Naive B cell (primary cell): ENCODE results near the gene MME. TPM values are rescaled to one million over a fixed set of nuclear protein-coding genes. Genes with fewer than 3 reads are reported as not detected.
"Not testable (repeated sequence)": the region's sequence is repeated elsewhere in the genome, so short reads cannot be mapped to it uniquely, and the experiment has no call there.

Source experiments
- ATAC-seq, 2 donors: fragments of 150-1000 bp; cut with Tn5 transposase; 2 replicates each; pipeline ENCODE4 v1.10.0; 2021; ENCODE audit warnings: low read depth in 2 of 2, mild to moderate bottlenecking in 2 of 2, moderate library complexity in 2 of 2
- DNase-seq: peaks from one replicate; pipeline ENCODE4 v3.0.0; 2022
- H3K27ac Mint-ChIP-seq, 6 donors: one replicate each; pipeline ENCODE4 v1.8.0; 2020 to 2022; ENCODE audit warnings: mild to moderate bottlenecking in 6 of 6, mixed read lengths in 6 of 6, moderate library complexity in 5 of 6, inconsistent platforms in 2 of 6
- H3K27me3 Mint-ChIP-seq, 3 donors: one replicate each; pipeline ENCODE4 v1.8.0; 2021 to 2022; ENCODE audit warnings: mixed read lengths in 3 of 3, mild to moderate bottlenecking in 1 of 3
- H3K36me3 Mint-ChIP-seq, 2 donors: one replicate each; pipeline ENCODE4 v1.8.0; 2020 to 2022; ENCODE audit warnings: mixed read lengths in 2 of 2, inconsistent platforms in 1 of 2, mild to moderate bottlenecking in 1 of 2
- H3K4me1 Mint-ChIP-seq, 3 donors: one replicate each; pipeline ENCODE4 v1.8.0; 2020 to 2022; ENCODE audit warnings: mixed read lengths in 3 of 3, inconsistent platforms in 1 of 3, mild to moderate bottlenecking in 1 of 3, moderate library complexity in 1 of 3
- H3K4me3 Mint-ChIP-seq, 8 donors: one replicate each; pipeline ENCODE4 v1.8.0; 2020 to 2022; ENCODE audit warnings: mild to moderate bottlenecking in 8 of 8, mixed read lengths in 8 of 8, moderate library complexity in 8 of 8, inconsistent platforms in 2 of 8
- H3K9me3 Mint-ChIP-seq, 7 donors: one replicate each; pipeline ENCODE4 v1.8.0; 2020 to 2022; ENCODE audit warnings: mixed read lengths in 7 of 7, mild to moderate bottlenecking in 5 of 7, inconsistent platforms in 2 of 7, moderate library complexity in 1 of 7
- polyA plus RNA-seq, 6 donors: library from polyadenylated mRNA; unstranded; fragments of 300-500 nt; fragmentation: Illumina TruSeq; gene quantifications; one replicate each; pipeline ENCODE4 v1.2.3, GENCODE V29; 2021; ENCODE audit warnings: low read depth in 6 of 6

The MME gene
- polyA plus RNA-seq, 6 donors from 2014 or later: 4.1 to 11.9 (median 5.8) TPM

DNA sequence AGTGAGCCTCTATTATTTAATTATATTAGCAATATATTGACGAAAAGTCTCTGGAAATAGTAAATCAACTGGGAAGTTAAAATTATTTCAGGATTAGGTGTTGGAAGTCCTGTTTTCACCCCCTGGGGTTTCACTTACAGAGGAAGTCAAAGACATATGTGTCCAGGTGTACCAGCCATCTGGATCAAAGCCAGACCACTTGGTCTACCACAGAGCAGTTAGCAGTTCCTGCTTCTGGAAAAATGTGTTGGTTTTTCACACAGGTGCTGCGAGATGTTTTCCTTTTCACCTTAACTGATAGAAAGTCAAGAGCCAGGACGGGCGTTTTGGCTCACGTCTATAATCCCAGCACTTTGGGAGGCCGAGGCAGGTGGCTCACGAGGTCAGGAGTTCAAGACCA is 13.1 kb downstream of the MME start:
- H3K36me3 Mint-ChIP-seq: no peaks in the 10 kb centered on the region

DNA sequence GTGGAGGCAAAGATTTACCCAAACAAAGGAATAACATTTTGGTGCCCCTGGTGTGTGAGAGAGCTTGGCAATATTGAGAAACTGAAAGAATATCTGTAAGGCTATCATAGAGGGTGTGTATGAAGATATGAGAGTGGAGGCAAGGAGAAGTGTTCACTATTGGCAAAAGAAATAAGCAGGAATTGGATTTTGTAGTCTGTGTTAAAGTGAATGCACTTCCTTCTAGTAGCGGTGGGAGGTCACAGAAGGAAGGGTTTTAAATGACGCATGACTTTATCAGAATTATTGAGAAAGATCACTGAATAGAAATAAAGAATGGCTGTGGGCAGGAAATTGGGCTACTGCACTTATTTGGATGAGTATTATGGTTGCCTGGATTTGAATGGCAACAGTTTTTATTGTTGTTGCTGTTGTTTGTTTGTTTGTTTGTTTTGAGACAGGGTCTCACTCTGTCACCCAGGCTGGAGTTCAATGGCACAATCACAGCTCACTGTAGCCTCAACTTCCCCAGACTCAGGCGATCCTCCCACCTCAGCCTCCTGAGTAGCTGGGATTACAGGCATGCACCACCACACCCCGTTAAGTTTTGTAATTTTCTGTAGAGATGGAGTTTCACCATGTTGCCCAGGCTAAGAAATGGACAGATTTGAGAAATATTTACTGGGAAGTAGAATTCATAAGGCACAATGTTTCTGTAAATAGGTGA is 16.3 kb downstream of the MME start:
- H3K4me3 Mint-ChIP-seq: no peak overlapping the region
- peak in 1 of 2 donors; percentile 23 for ATAC-seq
- peaks cover 0 to 12% (median 7%) of the 10 kb centered on the region in 7 donors for H3K9me3 Mint-ChIP-seq

More for the DNA sequence above, 13.1 kb downstream of the MME start:
- Mint-ChIP-seq H3K27ac (peak overlapping the region in 3 of 6 donors; percentile 49), H3K27me3 (no peaks in the 10 kb centered on the region), H3K4me3 (peak overlapping the region in 2 of 8 donors; percentile 18 to 25), H3K4me1 (peaks cover 4 to 13% (median 13%) of the 10 kb centered on the region in 3 donors), H3K9me3 (peaks cover 0 to 3% (median 0%) of the 10 kb centered on the region in 7 donors)
- ATAC-seq (peak in 1 of 2 donors; percentile 35), DNase-seq (no peak)

DNA sequence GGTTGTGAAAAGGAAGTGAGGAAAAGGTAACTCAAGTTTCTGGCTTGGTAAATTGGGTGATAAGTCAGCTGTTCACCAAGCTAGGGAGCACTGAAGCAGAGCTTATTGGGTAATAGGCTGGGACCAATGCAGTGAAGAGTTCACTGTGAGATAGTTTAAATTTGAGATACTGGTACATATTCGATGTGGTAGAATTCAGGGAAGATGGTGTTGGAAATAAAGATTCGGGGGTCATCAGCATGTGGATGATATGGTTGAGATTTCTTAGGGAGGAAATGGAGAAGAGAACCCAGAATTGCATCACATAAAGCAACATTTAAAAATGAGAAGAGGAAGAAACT is 16.9 kb downstream of the MME start:
- DNase-seq (no peak), ATAC-seq (peak; percentile 21 to 52)
- Mint-ChIP-seq H3K36me3 (no peaks in the 10 kb centered on the region), H3K4me3 (no peak overlapping the region), H3K27ac (no peak overlapping the region), H3K9me3 (peaks cover 0 to 12% (median 9%) of the 10 kb centered on the region in 7 donors), H3K4me1 (peaks cover 8 to 13% (median 13%) of the 10 kb centered on the region in 3 donors), H3K27me3 (no peaks in the 10 kb centered on the region)

More for the DNA sequence above, 16.3 kb downstream of the MME start:
- Mint-ChIP-seq H3K27ac (no peak overlapping the region), H3K36me3 (no peaks in the 10 kb centered on the region), H3K27me3 (no peaks in the 10 kb centered on the region), H3K4me1 (peaks cover 5 to 13% (median 13%) of the 10 kb centered on the region in 3 donors)
- no peak for DNase-seq

DNA sequence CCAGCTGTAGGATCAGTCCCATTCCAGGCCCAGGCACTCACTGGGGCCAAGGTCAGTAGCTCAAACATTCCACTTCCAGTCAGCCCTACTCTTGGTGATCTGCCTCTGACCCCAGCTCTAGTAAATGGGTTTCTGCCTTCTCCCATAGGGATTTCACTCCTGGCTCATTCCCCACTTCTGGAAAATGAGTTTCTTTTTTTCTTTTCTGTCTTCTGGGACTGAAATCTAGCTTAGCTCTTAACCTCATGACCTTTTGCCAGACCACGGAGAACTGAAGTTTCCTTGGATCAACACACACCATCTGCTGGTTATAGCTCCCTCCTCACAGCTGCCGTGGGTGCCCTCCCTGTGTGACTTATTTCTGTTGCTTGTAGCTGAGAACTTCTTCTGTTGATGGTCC is 21.3 kb downstream of the MME start:
- peaks cover 0 to 12% (median 9%) of the 10 kb centered on the region in 7 donors for H3K9me3 Mint-ChIP-seq
- H3K27ac Mint-ChIP-seq: peak overlapping the region in 1 of 6 donors; percentile 91
- no peaks in the 10 kb centered on the region for H3K36me3 Mint-ChIP-seq
- H3K4me3 Mint-ChIP-seq: no peak overlapping the region
- DNase-seq (no peak), ATAC-seq (no peak)
- peaks cover 0 to 8% (median 0%) of the 10 kb centered on the region in 3 donors for H3K4me1 Mint-ChIP-seq
- no peaks in the 10 kb centered on the region for H3K27me3 Mint-ChIP-seq

DNA sequence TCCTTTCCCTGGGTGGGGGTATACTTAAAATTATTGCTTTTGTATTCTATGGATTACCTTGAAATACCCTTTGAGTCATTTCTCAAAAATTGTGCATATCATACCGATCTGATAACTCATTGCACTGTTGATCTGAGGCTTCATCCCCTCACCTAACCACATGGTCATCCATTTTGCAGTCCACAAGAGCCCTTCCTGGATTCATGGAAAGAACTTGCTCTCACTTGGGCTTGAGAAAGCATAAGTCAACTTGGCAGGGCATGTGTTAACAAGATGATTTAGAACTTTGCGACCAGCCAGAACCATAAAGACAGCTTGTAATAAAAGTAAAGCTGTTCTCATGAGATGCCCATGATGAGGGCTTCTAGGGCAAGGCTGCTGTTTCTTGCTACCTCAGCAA is 22.2 kb downstream of the MME start:
- DNase-seq: no peak
- Mint-ChIP-seq H3K4me1 (peaks cover 0 to 8% (median 0%) of the 10 kb centered on the region in 3 donors), H3K36me3 (no peaks in the 10 kb centered on the region), H3K27ac (no peak overlapping the region), H3K4me3 (no peak overlapping the region), H3K27me3 (no peaks in the 10 kb centered on the region), H3K9me3 (peaks cover 0 to 12% (median 9%) of the 10 kb centered on the region in 7 donors)
- no peak for ATAC-seq

DNA sequence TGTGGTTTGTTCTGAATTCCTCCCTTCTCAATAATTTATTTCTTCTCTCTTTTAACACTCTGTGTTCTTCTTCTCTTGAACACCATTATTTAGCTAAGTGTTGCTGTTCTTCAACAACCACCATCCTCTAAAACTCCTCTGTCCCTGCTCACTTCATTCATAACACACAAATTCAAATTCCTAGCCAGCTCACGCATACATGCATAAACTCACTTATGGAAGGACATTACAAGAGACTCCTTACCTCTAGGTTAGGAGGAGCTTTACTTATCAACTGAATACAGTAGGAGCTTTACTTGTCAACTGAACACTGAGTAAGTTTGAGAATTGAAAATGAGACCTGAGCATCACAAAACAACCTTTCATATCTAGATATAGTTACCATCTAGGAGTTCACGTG is 23.6 kb downstream of the MME start:
- H3K27ac Mint-ChIP-seq: peak overlapping the region in 1 of 6 donors; percentile 3
- no peaks in the 10 kb centered on the region for H3K27me3 Mint-ChIP-seq

DNA sequence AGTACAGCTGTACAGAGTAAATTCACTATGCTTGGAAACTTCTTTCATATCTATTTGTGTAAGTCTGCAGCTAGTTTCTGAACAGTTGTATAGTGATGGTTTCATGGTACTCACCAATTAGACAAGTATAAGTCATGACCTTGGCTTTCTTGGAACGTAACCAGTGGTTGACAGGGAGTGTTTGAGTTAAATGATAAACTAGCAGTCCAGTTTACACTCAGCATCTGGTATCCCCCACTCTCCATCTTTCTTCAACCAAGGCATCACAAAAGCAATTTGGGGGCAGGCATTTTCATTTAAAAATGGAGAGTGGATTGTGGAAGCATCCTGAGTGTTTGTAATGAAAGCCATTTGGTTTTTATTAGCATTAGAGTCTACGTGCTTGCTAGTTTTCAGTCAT is 26.0 kb downstream of the MME start:
- H3K4me3 Mint-ChIP-seq: no peak overlapping the region
- H3K27ac Mint-ChIP-seq: no peak overlapping the region

More for the DNA sequence above, 23.6 kb downstream of the MME start:
- no peak for ATAC-seq
- H3K4me3 Mint-ChIP-seq: no peak overlapping the region
- peaks cover 0 to 8% (median 7%) of the 10 kb centered on the region in 7 donors for H3K9me3 Mint-ChIP-seq
- H3K36me3 Mint-ChIP-seq: no peaks in the 10 kb centered on the region
- peaks cover 0 to 4% (median under 1%) of the 10 kb centered on the region in 3 donors for H3K4me1 Mint-ChIP-seq
- DNase-seq: no peak

DNA sequence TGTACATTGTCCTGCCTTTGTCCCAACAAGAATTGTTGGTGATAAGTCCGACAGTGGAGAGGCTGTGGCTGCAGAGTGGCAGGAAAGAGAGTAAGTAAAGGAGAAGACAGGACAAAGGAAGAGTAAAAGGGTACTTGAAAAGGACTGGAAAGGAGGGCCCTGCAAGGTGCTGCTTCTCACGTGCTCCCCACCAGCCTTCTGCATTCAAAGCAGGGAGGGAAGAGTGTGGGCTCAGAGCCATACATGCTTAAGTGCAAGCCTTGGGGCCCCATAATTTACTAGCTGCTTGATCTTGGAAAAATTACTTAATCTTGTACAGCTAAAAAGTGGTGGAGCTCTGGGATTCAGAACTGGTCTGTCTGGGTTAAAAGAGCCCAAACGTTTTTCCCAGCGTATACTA is 29.9 kb downstream of the MME start:
- Mint-ChIP-seq H3K27ac (peak overlapping the region in 3 of 6 donors; percentile 9 to 95 (median 67)), H3K4me3 (peak overlapping the region in 2 of 8 donors; percentile 30 to 71), H3K4me1 (peaks cover 38 to 50% (median 44%) of the 10 kb centered on the region in 3 donors), H3K9me3 (no peaks in the 10 kb centered on the region), H3K27me3 (no peaks in the 10 kb centered on the region), H3K36me3 (no peaks in the 10 kb centered on the region)
- no peak for ATAC-seq
- no peak for DNase-seq

More for the DNA sequence above, 26.0 kb downstream of the MME start:
- Mint-ChIP-seq H3K36me3 (no peaks in the 10 kb centered on the region), H3K27me3 (no peaks in the 10 kb centered on the region), H3K9me3 (peaks cover 0 to 3% (median 0%) of the 10 kb centered on the region in 7 donors), H3K4me1 (peaks cover 11 to 23% (median 13%) of the 10 kb centered on the region in 3 donors)
- no peak for ATAC-seq
- no peak for DNase-seq

DNA sequence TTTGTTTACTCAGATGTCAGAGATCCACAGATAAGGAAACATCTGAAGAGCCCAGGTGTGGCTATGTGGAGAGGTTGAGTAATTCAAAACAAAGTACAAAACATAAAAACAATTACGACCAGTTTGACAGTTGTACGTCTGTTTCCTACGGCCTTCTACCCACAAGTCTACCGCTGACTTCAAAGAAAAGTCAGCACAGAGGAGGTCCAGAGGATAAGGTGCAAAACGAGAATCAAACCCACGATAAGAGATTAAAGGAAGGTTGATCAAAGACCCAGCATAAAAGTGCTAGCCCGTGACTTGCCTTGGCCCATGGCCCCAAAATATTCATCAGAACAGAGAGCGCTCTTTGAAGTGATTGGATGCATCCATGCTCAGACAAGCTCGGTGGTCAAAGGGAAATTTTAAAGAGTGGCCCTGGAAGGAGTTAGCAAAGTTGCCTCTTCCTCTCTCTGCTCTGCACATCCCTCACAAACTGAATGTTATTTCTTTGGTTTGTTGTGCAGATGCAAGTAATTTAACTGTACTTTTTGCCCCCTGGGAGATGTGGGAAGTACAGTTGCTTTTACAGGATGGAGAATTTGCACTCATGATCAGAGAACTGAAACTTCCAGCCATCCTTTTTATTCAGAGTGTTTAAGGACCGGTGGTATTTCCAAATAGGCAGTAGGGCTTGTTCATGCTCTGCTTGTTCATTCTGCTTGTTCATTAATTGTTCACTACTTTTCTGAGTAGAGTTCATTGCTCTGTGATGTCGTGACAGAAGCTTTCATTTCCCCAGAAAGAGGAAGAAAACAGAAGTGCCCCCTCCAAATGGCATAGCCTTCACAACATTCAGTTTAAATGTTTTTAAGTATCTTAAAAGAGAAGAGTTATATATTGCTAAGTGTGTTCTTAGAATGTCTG is 31.1 kb downstream of the MME start:
- H3K36me3 Mint-ChIP-seq: no peaks in the 10 kb centered on the region
- H3K4me3 Mint-ChIP-seq: peak overlapping the region; percentile 28 to 83 (median 64)
- ATAC-seq (peak; percentile 67 to 69), DNase-seq (peak; percentile 23)
- peaks cover 38 to 50% (median 44%) of the 10 kb centered on the region in 3 donors for H3K4me1 Mint-ChIP-seq
- no peaks in the 10 kb centered on the region for H3K27me3 Mint-ChIP-seq
- no peaks in the 10 kb centered on the region for H3K9me3 Mint-ChIP-seq
- peak overlapping the region; percentile 62 to 93 (median 77) for H3K27ac Mint-ChIP-seq

DNA sequence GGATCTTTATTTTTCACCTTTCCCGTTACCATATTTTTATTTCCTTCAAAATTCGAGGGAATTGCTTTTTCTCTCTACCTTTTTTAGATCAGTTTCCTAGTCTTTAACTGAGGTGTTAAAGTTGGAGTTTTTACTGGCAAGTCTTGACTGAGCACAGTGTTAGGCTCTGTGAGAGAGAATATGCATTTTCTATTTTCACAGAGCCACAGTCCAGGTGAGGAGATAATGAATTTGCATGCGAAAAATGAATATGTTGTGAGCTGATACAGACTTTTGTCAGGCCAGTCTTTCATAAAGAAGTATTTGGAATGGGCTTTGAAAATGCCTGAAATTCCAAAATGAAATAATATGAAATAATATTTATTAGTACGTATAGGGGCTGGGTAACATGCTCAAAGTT is 31.9 kb downstream of the MME start:
- H3K27ac Mint-ChIP-seq: peak overlapping the region; percentile 61 to 93 (median 78)
- ATAC-seq (peak in 1 of 2 donors; percentile 15), DNase-seq (no peak)
- no peaks in the 10 kb centered on the region for H3K27me3 Mint-ChIP-seq
- H3K4me1 Mint-ChIP-seq: peaks cover 38 to 50% (median 44%) of the 10 kb centered on the region in 3 donors
- peak overlapping the region in 7 of 8 donors; percentile 28 to 79 (median 74) for H3K4me3 Mint-ChIP-seq
- no peaks in the 10 kb centered on the region for H3K36me3 Mint-ChIP-seq
- H3K9me3 Mint-ChIP-seq: no peaks in the 10 kb centered on the region

DNA sequence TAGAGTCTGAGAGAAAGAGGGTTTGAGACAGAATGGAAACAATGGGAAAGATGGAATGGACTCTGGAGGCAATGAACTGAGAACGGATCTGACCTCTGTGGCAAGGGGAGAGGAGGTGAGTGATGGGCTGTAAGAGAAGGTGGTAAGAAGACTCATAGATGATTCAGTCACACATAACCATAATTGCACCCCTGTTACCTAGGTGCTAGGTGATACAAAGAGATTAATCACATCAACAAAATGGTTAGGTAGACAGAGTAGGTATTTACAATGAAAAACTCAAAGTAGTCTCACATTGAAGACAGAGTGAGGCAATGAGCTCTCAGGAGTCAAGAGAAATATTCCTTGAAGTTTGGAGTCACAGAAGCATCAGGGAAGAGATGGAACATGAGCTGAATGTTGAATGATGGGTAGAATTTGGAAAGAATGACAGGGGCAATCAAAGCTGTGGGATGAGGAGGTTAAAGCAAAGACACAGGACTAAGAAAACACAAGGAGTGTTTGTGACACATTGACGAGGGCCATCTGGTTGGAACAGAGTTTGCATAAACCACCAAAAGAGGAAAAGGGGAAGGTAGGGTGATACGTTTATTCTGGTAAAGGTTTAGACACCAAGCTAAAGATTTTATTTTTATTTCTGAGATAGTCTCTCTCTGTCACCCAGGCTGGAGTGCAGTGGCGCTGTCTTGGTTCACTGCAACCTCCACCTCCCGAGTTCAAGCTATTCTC is 32.7 kb downstream of the MME start:
- H3K36me3 Mint-ChIP-seq: no peaks in the 10 kb centered on the region
- ATAC-seq: peak; percentile 51 to 52
- no peaks in the 10 kb centered on the region for H3K27me3 Mint-ChIP-seq
- H3K4me1 Mint-ChIP-seq: peaks cover 41 to 59% (median 47%) of the 10 kb centered on the region in 3 donors
- H3K4me3 Mint-ChIP-seq: peak overlapping the region; percentile 2 to 79 (median 66)
- H3K9me3 Mint-ChIP-seq: no peaks in the 10 kb centered on the region
- peak overlapping the region; percentile 61 to 93 (median 78) for H3K27ac Mint-ChIP-seq
- DNase-seq: peak; percentile 25

DNA sequence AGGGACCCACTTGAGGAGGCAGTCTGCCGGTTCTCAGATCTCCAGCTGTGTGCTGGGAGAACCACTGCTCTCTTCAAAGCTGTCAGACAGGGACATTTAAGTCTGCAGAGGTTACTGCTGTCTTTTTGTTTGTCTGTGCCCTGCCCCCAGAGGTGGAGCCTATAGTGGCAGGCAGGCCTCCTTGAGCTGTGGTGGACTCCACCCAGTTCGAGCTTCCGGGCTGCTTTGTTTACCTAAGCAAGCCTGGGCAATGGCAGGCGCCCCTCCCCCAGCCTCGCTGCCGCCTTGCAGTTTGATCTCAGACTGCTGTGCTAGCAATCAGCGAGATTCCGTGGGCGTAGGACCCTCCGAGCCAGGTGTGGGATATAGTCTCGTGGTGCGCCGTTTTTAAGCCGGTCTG is 44.6 kb downstream of the MME start:
- not testable (repeated sequence) for H3K4me1 Mint-ChIP-seq, H3K9me3 Mint-ChIP-seq, H3K36me3 Mint-ChIP-seq, H3K27ac Mint-ChIP-seq, DNase-seq, H3K27me3 Mint-ChIP-seq
- peak in 1 of 2 donors; percentile 32 for ATAC-seq
- peak overlapping the region in 4 of 8 donors; percentile 47 to 73 (median 54) for H3K4me3 Mint-ChIP-seq

DNA sequence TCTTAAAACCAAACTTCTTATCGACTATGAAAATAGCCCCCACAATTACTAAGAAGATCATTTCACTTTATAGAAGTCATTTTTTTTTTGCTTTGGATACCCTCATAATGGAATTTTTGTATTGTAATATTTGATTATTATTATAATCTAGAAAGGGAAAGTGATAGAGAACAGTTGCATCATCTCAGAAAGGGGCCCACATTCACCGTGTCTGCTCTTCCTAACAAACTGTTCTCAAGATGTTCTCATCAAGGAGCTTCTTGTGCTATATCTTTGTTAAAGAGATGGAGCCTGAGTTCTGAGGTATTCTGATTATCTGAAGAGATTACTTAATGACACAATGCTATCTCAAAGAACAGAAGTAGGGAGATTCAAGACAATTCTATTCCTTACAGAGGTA is 49.3 kb downstream of the MME start:
- ATAC-seq (no peak), DNase-seq (no peak)
- H3K9me3 Mint-ChIP-seq: peaks cover 0 to 4% (median 0%) of the 10 kb centered on the region in 7 donors
- no peaks in the 10 kb centered on the region for H3K27me3 Mint-ChIP-seq
- H3K4me3 Mint-ChIP-seq: no peak overlapping the region
- peaks cover 15% of the 10 kb centered on the region in 3 donors for H3K4me1 Mint-ChIP-seq
- peak overlapping the region in 3 of 6 donors; percentile 2 to 29 (median 24) for H3K27ac Mint-ChIP-seq
- no peaks in the 10 kb centered on the region for H3K36me3 Mint-ChIP-seq
